Upper lobe of right lung (tissue), 1 donor: ENCODE results near the gene MBD3L3. TPM values are rescaled to one million over a fixed set of nuclear protein-coding genes. Genes with fewer than 3 reads are reported as not detected.

Source experiments
- ATAC-seq: fragments of 200-7000 bp; cut with Tn5 transposase; one replicate; pipeline ENCODE4 v1.9.1; 2020; ENCODE audit warnings: mild to moderate bottlenecking, moderate library complexity
- DNase-seq: peaks from one replicate; pipeline ENCODE4 v3.0.0-alpha.2; 2020
- H3K27ac ChIP-seq: fragments of 200-600 bp; one replicate; pipeline ENCODE4 v1.8.0; 2022
- H3K27me3 ChIP-seq: fragments of 200-600 bp; one replicate; pipeline ENCODE4 v1.8.0; 2022; ENCODE audit warnings: mild to moderate bottlenecking
- H3K36me3 ChIP-seq: fragments of 200-600 bp; one replicate; pipeline ENCODE4 v1.8.0; 2022
- H3K4me1 ChIP-seq: fragments of 200-600 bp; one replicate; pipeline ENCODE4 v1.8.0; 2022
- H3K4me3 ChIP-seq: fragments of 200-600 bp; one replicate; pipeline ENCODE4 v1.8.0; 2022; ENCODE audit warnings: mild to moderate bottlenecking
- H3K9me3 ChIP-seq: fragments of 200-600 bp; one replicate; pipeline ENCODE4 v1.8.0; 2022
- intact Hi-C: fragments of 100-400 bp; cut with DNase I; formaldehyde crosslinking; loops from one replicate; pipeline ENCODE4 v1.11.0; 2022
- total RNA-seq: library from RNA; stranded (reverse); fragmentation: NEBNext Ultra II Directional; extraction: Animal tissue kit (Norgen Biotek cat#: 25700); gene quantifications from one replicate; pipeline ENCODE4 v1.2.1, GENCODE V29; 2021
- TF ChIP-seq, protein P1 (sequence below): fragments of 200-600 bp; IDR thresholded peaks from one replicate; pipeline ENCODE4 v1.8.0; 2022; ENCODE audit warnings: antibody characterized with exemption
- donor health status: DM: no; HTN: yes; CAD: no; lungs with severe emphysema.

MBD3L3 gene
- total RNA-seq, 1 donor from 2014 or later: not detected

DNA sequence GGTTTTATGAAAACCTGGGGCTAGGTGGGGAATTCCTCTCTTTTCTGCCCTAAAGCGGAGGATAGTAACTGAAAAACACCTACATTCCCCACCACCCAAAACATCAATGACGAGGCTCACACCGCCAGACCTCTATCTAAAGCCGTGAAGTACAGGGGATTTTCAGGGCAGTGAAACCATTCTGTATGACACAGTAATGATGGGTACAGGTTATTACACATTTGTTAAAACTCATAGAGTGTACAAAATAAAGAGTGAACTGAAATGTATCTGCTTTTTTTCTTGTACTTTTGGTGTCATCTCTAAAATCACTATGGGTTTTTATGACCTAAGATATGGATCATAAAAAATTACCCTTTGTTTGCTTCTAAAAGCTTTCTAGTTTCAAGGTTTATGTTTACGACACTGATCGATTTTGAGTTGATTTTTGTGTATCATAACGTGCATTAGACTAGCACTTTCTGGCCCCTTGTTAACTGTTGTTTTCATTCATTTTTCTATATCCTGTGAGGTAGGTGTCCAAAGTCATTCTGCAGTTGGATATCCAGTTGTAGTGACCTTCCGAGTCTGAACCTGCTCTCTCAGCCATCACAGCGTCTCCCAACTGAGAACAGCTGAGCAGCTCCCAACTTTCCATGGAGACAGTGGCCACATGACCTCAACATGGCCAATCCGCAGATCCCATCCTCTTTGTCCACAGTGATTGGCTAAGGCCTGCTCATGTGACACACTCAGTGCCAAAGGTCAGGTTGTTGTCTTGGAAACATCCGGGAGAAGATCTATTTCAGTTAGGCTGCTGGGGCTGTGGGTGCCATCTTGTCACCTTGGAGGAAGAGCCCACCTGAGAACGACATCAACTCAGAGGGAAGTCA is 47.5 kb downstream of the MBD3L3 start:
- TF ChIP-seq, protein P1, sequence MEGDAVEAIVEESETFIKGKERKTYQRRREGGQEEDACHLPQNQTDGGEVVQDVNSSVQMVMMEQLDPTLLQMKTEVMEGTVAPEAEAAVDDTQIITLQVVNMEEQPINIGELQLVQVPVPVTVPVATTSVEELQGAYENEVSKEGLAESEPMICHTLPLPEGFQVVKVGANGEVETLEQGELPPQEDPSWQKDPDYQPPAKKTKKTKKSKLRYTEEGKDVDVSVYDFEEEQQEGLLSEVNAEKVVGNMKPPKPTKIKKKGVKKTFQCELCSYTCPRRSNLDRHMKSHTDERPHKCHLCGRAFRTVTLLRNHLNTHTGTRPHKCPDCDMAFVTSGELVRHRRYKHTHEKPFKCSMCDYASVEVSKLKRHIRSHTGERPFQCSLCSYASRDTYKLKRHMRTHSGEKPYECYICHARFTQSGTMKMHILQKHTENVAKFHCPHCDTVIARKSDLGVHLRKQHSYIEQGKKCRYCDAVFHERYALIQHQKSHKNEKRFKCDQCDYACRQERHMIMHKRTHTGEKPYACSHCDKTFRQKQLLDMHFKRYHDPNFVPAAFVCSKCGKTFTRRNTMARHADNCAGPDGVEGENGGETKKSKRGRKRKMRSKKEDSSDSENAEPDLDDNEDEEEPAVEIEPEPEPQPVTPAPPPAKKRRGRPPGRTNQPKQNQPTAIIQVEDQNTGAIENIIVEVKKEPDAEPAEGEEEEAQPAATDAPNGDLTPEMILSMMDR: no peak
- Histone ChIP-seq H3K9me3 (no peaks in the 10 kb centered on the region), H3K4me3 (no peak overlapping the region), H3K36me3 (no peaks in the 10 kb centered on the region), H3K27me3 (no peaks in the 10 kb centered on the region), H3K27ac (no peak overlapping the region), H3K4me1 (no peaks in the 10 kb centered on the region)
- no peak for ATAC-seq
- intact Hi-C loops: no loop called here
- DNase-seq: no peak

GRCh38 chr19:7007859-7008258 is 50.6 kb downstream of the MBD3L3 start:
- Histone ChIP-seq H3K4me3 (no peak overlapping the region), H3K27ac (no peak overlapping the region), H3K4me1 (no peaks in the 10 kb centered on the region), H3K27me3 (no peaks in the 10 kb centered on the region), H3K36me3 (no peaks in the 10 kb centered on the region), H3K9me3 (no peaks in the 10 kb centered on the region)
- no peak for DNase-seq
- TF ChIP-seq, protein P1: no peak
- intact Hi-C loops: no loop called here
- ATAC-seq: no peak

Other genes with a start within 250 kb of the MBD3L3 start
- 1.8 TPM for gene ADGRE1, start 171.1 kb downstream of the MBD3L3 start, total RNA-seq
- not detected for gene MBD3L2B, start 37.2 kb downstream of the MBD3L3 start, total RNA-seq
- not detected for gene MBD3L5, start 28.1 kb downstream of the MBD3L3 start, total RNA-seq
- not detected for gene MBD3L4, start 18.5 kb downstream of the MBD3L3 start, total RNA-seq
- gene MBD3L2, start 9.4 kb downstream of the MBD3L3 start, total RNA-seq: not detected
- 11.1 TPM for gene ZNF557, start 11.0 kb upstream of the MBD3L3 start, total RNA-seq
- 37.5 TPM for gene INSR, start 235.7 kb upstream of the MBD3L3 start, total RNA-seq